ENCODE data around the gene PDE1C. TPM values are rescaled to one million over a fixed set of nuclear protein-coding genes. Genes with fewer than 3 reads are reported as not detected.

PDE1C gene
- total RNA-seq, 2 donors from 2014 or later = 0.26 to 0.60 TPM

- no peaks in the 10 kb centered on the region for H3K36me3 ChIP-seq (ENCODE audit: control insufficient read depth, insufficient read depth, low read length)
- 97 to 100% methylated on average over 2 to 3 of the region's 3 CpGs for WGBS, 2 experiments (ENCODE audit: insufficient coverage in 1 of 2, insufficient read length in 1 of 2)
- Mint-ChIP-seq H3K27ac (no peak overlapping the region), H3K36me3 (ENCODE audit: low read depth) (no peaks in the 10 kb centered on the region), H3K4me1 (peaks cover 15% of the 10 kb centered on the region), H3K9me3 (no peaks in the 10 kb centered on the region), H3K4me3 (no peak overlapping the region), H3K27me3 (ENCODE audit: insufficient read depth) (peaks cover 2% of the 10 kb centered on the region)
- H3K9me3 ChIP-seq (ENCODE audit: control insufficient read depth, low read length) = no peaks in the 10 kb centered on the region
- TF ChIP-seq CTCF (conservative IDR thresholded peaks at IDR 0.05) = no peak
- no peaks in the 10 kb centered on the region for H3K27me3 ChIP-seq (ENCODE audit: control insufficient read depth, insufficient read depth, low read length, poor library complexity, severe bottlenecking)
- no peak overlapping the region for H3K27ac ChIP-seq (ENCODE audit: low read depth, low read length)
- H3K4me1 ChIP-seq (ENCODE audit: control insufficient read depth, insufficient read depth, low read length) = peaks cover 7% of the 10 kb centered on the region
- H3K9ac ChIP-seq (ENCODE audit: extremely low read depth, low read length, poor library complexity, severe bottlenecking) = no peak overlapping the region
- H3K4me3 ChIP-seq (ENCODE audit: low read length) = no peak overlapping the region
- DNase-seq = no peak
These were observed 149.2 kb downstream of the PDE1C start for GRCh38 chr7:31921047-31921446.

- Histone ChIP-seq H3K36me3 (ENCODE audit: control insufficient read depth, insufficient read depth, low read length) (no peaks in the 10 kb centered on the region), H3K9ac (ENCODE audit: extremely low read depth, low read length, poor library complexity, severe bottlenecking) (no peak overlapping the region), H3K4me1 (ENCODE audit: control insufficient read depth, insufficient read depth, low read length) (peaks cover 7% of the 10 kb centered on the region), H3K27ac (ENCODE audit: low read depth, low read length) (no peak overlapping the region), H3K4me3 (ENCODE audit: low read length) (no peak overlapping the region), H3K9me3 (ENCODE audit: control insufficient read depth, low read length) (no peaks in the 10 kb centered on the region), H3K27me3 (ENCODE audit: control insufficient read depth, insufficient read depth, low read length, poor library complexity, severe bottlenecking) (no peaks in the 10 kb centered on the region)
- WGBS, 2 experiments (ENCODE audit: insufficient coverage in 1 of 2, insufficient read length in 1 of 2) = 83 to 93% methylated on average over 1 to 3 of the region's 3 CpGs
- H3K27me3 Mint-ChIP-seq (ENCODE audit: insufficient read depth) = peaks cover 2% of the 10 kb centered on the region
- H3K36me3 Mint-ChIP-seq (ENCODE audit: low read depth) = no peaks in the 10 kb centered on the region
- H3K4me1 Mint-ChIP-seq = peaks cover 15% of the 10 kb centered on the region
- no peak for DNase-seq
- TF ChIP-seq CTCF (conservative IDR thresholded peaks at IDR 0.05) = no peak
- H3K27ac Mint-ChIP-seq = no peak overlapping the region
- no peak overlapping the region for H3K4me3 Mint-ChIP-seq
- no peaks in the 10 kb centered on the region for H3K9me3 Mint-ChIP-seq
These were observed 150.4 kb downstream of the PDE1C start for GRCh38 chr7:31919678-31920369.

- H3K27me3 Mint-ChIP-seq (ENCODE audit: insufficient read depth) = peaks cover 2% of the 10 kb centered on the region
- Histone ChIP-seq H3K4me1 (ENCODE audit: control insufficient read depth, insufficient read depth, low read length) (peaks cover 7% of the 10 kb centered on the region), H3K27ac (ENCODE audit: low read depth, low read length) (no peak overlapping the region), H3K27me3 (ENCODE audit: control insufficient read depth, insufficient read depth, low read length, poor library complexity, severe bottlenecking) (no peaks in the 10 kb centered on the region), H3K9ac (ENCODE audit: extremely low read depth, low read length, poor library complexity, severe bottlenecking) (no peak overlapping the region), H3K9me3 (ENCODE audit: control insufficient read depth, low read length) (no peaks in the 10 kb centered on the region), H3K4me3 (ENCODE audit: low read length) (no peak overlapping the region), H3K36me3 (ENCODE audit: control insufficient read depth, insufficient read depth, low read length) (no peaks in the 10 kb centered on the region)
- H3K4me3 Mint-ChIP-seq = no peak overlapping the region
- TF ChIP-seq CTCF (conservative IDR thresholded peaks at IDR 0.05) = no peak
- 92 to 100% methylated on average over 2 to 7 of the region's 7 CpGs for WGBS, 2 experiments (ENCODE audit: insufficient coverage in 1 of 2, insufficient read length in 1 of 2)
- no peaks in the 10 kb centered on the region for H3K9me3 Mint-ChIP-seq
- DNase-seq = no peak
- no peak overlapping the region for H3K27ac Mint-ChIP-seq
- peaks cover 15% of the 10 kb centered on the region for H3K4me1 Mint-ChIP-seq
- H3K36me3 Mint-ChIP-seq (ENCODE audit: low read depth) = no peaks in the 10 kb centered on the region
These were observed 151.4 kb downstream of the PDE1C start for GRCh38 chr7:31918706-31919393.

All from endodermal cell (in vitro differentiated cells).